ENCODE data around the gene KRTAP10-3.
"Not testable (repeated sequence)": the region's sequence is repeated elsewhere in the genome, so short reads cannot be mapped to it uniquely, and the experiment has no call there.

Gene KRTAP10-3

DNA sequence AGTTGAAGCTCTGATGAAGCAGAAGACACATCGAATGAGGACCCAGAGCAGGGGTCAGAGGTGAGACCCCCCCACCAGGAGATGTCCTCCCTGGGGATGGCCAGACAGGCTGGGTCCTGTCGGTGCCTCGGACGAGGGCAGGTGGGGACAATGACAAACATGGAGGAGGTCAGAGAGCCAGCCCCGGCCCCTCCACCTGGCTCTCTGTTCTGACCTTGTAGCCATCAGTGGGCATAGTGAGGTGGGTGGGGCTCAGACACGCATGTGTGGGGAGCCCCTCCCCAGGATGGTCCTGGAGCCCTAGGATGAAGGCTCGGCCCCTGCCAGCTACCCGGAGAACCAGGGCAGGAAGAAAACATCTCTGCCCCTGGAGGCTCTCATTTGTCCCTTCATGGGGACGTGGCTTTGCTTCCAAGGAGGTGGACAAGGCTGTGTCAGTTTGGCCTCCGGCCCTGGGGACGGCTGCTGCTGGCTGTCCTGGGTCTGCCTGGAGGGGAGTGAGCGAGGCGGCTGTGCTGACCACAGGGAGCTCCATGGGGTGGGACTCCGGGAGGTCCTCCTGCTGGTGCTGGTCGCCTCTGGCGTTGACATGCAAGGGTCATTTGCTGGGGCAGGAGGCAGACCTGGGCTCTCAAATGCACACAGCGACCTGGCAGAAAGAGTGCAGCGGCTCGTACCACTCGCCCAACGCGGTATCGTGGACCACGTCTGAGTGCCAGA, 31.2 kb upstream of the KRTAP10-3 start:
- no peak for FAIRE-seq

DNA sequence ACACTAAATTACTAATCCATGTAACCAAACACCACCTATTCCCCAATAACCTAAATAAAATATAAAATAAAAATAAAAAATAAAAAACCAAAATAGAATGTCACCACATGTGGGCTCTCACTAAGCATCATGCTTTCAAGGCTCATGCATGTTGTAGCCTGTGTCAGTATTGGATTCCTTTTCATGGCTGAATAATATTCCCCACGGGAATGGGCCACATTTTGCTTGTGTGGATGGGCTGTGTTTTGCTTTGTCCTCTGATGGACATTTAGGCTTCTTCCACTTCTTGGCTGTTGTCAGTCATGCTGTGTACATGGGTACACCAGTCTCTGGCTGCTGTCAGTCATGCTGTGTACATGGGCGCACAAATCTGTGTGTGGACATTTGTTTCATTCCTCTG, 30.5 kb upstream of the KRTAP10-3 start:
- FAIRE-seq = no peak

GRCh38 chr21:44585892-44586291, 27.3 kb upstream of the KRTAP10-3 start:
- no peak for FAIRE-seq

DNA sequence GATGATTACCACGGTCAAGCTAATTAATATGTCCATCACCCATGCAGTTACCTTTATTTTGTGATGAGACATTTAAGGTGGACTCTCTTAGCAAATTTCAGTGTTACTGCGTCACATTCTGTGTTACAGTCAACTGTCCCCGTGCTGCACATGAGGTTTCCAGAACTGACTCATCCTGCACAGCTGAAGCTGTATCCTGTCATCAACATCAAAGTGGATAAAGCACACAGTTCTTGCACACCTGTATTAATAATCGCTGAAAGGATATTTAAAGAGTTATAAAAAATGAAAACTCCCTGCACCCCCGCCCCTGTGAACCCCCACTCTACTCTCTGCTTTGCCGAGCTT, 25.2 kb upstream of the KRTAP10-3 start:
- no peak for FAIRE-seq

GRCh38 chr21:44583089-44583799, 24.6 kb upstream of the KRTAP10-3 start:
- FAIRE-seq = no peak

GRCh38 chr21:44582055-44582454, 23.5 kb upstream of the KRTAP10-3 start:
- no peak for FAIRE-seq

DNA sequence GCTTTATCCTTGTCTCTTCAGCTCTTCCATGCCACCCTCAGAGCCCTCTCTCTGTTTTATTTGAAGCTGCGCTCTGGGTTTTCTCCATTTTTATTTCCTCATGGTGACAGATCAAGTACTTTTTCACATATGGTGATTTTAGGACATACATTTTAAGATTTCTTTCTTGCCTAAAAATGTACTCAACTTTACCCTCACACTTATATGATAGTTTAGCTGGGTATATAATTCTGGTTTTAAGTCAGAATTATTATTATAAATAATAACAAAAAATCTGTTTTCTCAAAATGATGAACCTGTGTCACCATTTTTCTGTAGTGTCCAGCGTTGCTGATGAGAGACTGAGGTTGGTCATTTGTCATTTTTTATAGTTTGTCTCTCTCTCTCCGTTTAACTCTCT, 22.6 kb upstream of the KRTAP10-3 start:
- FAIRE-seq = no peak

DNA sequence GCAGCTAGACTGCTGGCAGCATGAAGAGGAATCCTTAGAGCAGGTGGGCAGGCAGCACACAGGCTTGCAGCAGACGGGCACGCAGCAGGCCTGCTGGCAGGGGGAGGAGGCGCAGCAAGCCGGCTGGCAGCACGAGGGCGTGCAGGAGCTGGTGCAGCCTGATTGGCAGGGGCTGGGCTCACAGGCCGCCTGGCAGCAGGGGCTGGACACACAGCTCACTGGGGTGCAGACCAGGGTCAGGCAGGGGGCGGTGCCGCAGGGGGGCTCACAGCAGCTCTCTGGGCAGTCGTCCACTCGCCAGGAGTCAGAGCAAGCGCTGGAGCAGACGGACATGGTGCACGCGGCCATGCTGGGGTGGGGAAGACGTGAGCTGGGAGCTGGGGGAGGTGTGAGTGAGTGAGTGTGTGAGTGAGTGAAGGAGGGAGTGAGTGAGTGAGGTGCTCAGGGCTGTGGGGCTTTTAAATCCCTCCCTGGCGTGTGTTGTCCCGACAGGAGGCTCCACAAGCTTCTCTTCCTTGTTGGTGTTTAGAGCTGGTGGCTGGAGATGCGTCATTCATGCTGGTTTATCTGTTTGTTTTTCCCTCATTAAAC, 21.7 kb upstream of the KRTAP10-3 start, which contains the start of gene KRTAP10-5:
Gene KRTAP10-5 (minus strand): TSS at position 374 of the 591 bp plus-strand sequence. CDS start 26 bp downstream, at position 348.
- not testable (repeated sequence) for FAIRE-seq

DNA sequence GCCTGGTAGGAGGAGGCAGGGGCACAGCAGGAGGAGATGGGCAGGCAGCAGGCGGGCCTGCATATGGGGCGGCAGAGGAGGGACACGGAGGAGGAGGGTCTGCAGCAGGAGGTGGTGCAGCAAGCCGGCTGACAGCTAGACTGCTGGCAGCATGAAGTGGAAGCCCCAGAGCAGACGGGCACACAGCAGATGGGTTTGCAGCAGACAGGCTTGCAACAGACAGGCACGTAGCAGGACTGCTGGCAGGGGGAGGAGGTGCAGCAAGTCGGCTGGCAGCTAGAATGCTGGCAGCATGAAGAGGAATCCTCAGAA, 21.2 kb upstream of the KRTAP10-3 start:
- no peak for FAIRE-seq

- FAIRE-seq = no peak
These were observed 20.6 kb upstream of the KRTAP10-3 start for GRCh38 chr21:44579056-44579832.

GRCh38 chr21:44578371-44579055, 19.9 kb upstream of the KRTAP10-3 start:
- FAIRE-seq = no peak

GRCh38 chr21:44576025-44576420, 17.4 kb upstream of the KRTAP10-3 start:
- FAIRE-seq = no peak

DNA sequence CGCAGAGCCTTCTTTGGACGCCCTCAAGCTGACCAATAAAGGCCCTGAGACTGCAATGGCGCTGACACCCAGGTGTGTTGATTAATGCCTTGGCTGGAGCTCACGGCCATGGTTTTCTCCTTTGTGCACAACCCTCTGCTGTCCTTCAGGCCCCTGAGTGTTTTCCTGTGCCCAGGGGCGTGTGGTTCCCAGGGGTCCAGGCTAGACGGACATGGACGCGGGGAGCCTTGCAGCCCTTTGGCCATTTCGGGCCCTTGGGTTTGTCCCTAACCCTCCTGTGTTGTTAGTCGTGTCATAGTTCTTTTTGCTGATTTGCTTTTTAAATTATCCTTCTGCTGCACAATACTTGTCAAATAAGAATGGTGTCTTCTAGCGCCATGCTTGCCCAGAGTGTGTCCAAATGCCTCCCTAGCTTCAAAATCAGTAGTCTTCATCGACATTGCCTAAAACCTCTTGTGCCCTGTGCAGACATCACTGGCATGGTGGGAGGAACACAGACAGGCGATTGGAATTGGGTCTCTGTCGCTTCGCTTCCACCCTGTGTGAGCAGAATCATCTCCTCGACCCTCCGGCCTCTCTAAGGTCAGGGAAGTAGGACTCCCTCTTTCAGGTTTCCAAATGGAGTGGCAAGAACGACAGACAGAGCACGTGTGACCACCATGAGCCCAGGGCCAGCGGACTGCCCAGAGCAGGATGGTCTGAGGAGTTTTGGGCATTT, 16.9 kb upstream of the KRTAP10-3 start:
- no peak for FAIRE-seq

DNA sequence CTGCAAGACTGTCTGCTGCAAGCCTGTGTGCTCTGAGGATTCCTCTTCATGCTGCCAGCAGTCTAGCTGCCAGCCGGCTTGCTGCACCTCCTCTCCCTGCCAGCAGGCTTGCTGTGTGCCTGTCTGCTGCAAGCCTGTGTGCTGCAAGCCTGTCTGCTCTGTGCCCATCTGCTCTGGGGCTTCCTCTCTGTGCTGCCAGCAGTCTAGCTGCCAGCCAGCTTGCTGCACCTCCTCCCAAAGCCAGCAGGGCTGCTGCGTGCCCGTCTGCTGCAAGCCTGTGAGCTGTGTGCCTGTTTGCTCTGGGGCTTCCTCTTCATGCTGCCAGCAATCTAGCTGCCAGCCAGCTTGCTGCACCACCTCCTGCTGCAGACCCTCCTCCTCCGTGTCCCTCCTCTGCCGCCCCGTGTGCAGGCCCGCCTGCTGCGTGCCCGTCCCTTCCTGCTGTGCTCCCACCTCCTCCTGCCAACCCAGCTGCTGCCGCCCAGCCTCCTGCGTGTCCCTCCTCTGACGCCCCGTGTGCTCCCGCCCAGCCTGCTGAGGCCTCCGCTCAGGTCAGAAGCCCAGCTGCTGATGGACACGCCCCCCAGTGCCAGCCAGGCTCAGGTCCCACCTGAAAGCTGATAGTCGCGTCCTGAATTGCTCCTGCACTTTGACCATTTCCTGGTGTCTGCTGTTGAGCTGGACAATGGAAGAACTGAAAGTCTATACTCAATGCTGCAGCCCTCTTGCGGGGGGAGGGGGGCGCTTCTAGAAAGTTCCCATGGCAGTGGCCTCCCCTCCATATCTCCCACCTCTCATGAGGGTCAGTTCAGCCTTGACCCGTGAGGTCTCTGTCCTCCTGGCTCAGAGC, 16.1 kb upstream of the KRTAP10-3 start:
- no peak for FAIRE-seq

GRCh38 chr21:44573630-44574456, 15.2 kb upstream of the KRTAP10-3 start, which contains the start of gene KRTAP10-4:
Gene KRTAP10-4 (plus strand): TSS chr21:44573729. CDS start chr21:44573759, 30 bp downstream.
- FAIRE-seq = not testable (repeated sequence)

DNA sequence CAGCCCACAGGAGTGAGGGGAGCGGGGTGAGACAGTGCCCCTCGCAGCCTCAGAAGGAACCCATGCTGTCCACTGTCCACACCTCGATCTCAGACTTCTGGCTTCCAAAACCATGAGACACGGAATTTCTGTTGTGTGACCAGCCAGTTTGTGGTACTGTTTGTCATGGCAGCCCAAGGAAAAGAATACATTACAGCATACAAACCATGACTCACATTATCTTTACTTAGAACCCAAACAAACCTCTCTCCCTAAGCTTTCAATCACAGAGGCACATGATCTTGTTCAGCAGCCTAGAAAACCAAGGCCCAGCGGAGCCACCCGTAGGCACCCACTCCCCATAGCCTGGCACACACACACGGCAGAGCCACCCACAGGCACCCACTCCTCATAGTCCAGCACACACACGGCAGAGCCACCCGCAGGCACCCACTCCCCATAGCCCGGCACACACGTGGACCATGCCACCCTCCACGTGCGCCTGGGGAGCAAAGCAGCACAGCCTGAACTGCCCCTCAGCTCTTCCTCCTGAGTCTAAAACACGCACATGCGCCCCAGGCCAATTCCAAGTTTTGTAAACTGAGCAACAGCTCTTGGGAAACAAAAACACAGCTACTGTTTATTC, 14.5 kb upstream of the KRTAP10-3 start:
- FAIRE-seq = no peak

- FAIRE-seq = no peak
These were observed 13.5 kb upstream of the KRTAP10-3 start for GRCh38 chr21:44571844-44572782.

GRCh38 chr21:44571296-44571695, 12.7 kb upstream of the KRTAP10-3 start:
- no peak for FAIRE-seq
